Fibroblast of lung (primary cell): Measurements from ENCODE around the gene CIB1. TPM values are rescaled to one million over a fixed set of nuclear protein-coding genes. Genes with fewer than 3 reads are reported as not detected.

Experiments used
- DNase-seq, 2 donors: peaks; one replicate each; pipeline versions ENCODE4 v3.0.0 to v3.0.0-alpha.2; 2010; ENCODE audit warnings: low read depth in 2 of 2
- H2AFZ ChIP-seq: 2 replicates; pipeline ENCODE4 v1.5.1; 2012; ENCODE audit warnings: low read length, control low read depth, inconsistent platforms
- H3K27ac ChIP-seq: 2 replicates; pipeline ENCODE4 v1.5.1; 2011; ENCODE audit warnings: low read length, control low read depth; ENCODE audit not compliant: insufficient read depth
- H3K27me3 ChIP-seq: 2 replicates; pipeline ENCODE4 v1.5.1; 2011; ENCODE audit warnings: mild to moderate bottlenecking, low read length; ENCODE audit not compliant: control insufficient read depth, insufficient read depth
- H3K36me3 ChIP-seq: 2 replicates; pipeline ENCODE4 v1.5.1; 2011; ENCODE audit warnings: low read length; ENCODE audit not compliant: control insufficient read depth, insufficient read depth
- H3K4me1 ChIP-seq: 2 replicates; pipeline ENCODE4 v1.5.1; 2011; ENCODE audit warnings: low read length; ENCODE audit not compliant: control insufficient read depth, insufficient read depth; ENCODE audit errors: extremely low read depth
- H3K4me2 ChIP-seq: 2 replicates; pipeline ENCODE4 v1.5.1; 2011; ENCODE audit warnings: low read length, control low read depth; ENCODE audit not compliant: insufficient read depth; ENCODE audit errors: extremely low read depth
- H3K4me3 ChIP-seq, 4 experiments: fragments of 200-600 bp in 1 of 4; sonication (generic) in 1 of 4; replicated peaks in 1 of 4; 2 replicates each; pipeline ENCODE4 v1.5.1; 2011 to 2016; ENCODE audit warnings: low read length in 4 of 4, low read depth in 3 of 4, mild to moderate bottlenecking in 3 of 4, control low read depth in 2 of 4, inconsistent platforms in 1 of 4, mixed read lengths in 1 of 4; ENCODE audit not compliant: insufficient read depth in 1 of 4; ENCODE audit errors: control extremely low read depth in 1 of 4
- H3K79me2 ChIP-seq: 2 replicates; pipeline ENCODE4 v1.5.1; 2012; ENCODE audit warnings: mild to moderate bottlenecking, low read length, inconsistent platforms; ENCODE audit not compliant: control insufficient read depth, insufficient read depth
- H3K9ac ChIP-seq: 2 replicates; pipeline ENCODE4 v1.5.1; 2011; ENCODE audit warnings: mild to moderate bottlenecking, low read length, control low read depth; ENCODE audit not compliant: insufficient read depth
- H3K9me3 ChIP-seq: 2 replicates; pipeline ENCODE4 v1.5.1; 2012; ENCODE audit warnings: low read depth, low read length; ENCODE audit not compliant: control insufficient read depth, insufficient read depth
- H4K20me1 ChIP-seq: 2 replicates; pipeline ENCODE4 v1.5.1; 2011; ENCODE audit warnings: low read length; ENCODE audit not compliant: control insufficient read depth, insufficient read depth; ENCODE audit errors: extremely low read depth
- CTCF ChIP-seq, 2 donors: IDR thresholded peaks in 1 of 2; conservative IDR thresholded peaks in 1 of 2; 1 replicate in 1 of 2; 2 replicates in 1 of 2; pipeline ENCODE4 v1.5.1; 2011 to 2012; ENCODE audit warnings: low read length in 2 of 2, control low read depth in 1 of 2, inconsistent platforms in 1 of 2, low read depth in 1 of 2, mild to moderate bottlenecking in 1 of 2
- EZH2 ChIP-seq: IDR thresholded peaks from 2 replicates; pipeline ENCODE4 v1.5.1; 2012; ENCODE audit warnings: low read length, control low read depth, mild to moderate bottlenecking; ENCODE audit errors: missing control alignments
- polyA plus RNA-seq, 2 donors: library from polyadenylated mRNA; depleted of rRNA in 1 of 2; stranded (reverse) in 1 of 2; unstranded in 1 of 2; fragments of >200 nt; gene quantifications; 2 replicates each; pipeline ENCODE4 v1.2.1, GENCODE V29; 2011 to 2012; ENCODE audit warnings: missing spikeins in 1 of 2
- total RNA-seq: library from RNA; depleted of rRNA; stranded (reverse); fragments of >200 nt; gene quantifications from 2 replicates; pipeline ENCODE4 v1.2.1, GENCODE V29; 2014

The CIB1 gene
- total and polyA plus RNA-seq, 2 donors (not counting 1 experiment from before 2014, with no cell fraction given): 27.7 to 42.7 TPM

- H3K9ac ChIP-seq: no peak overlapping the region
- DNase-seq: no peak
- H3K27ac ChIP-seq: no peak overlapping the region
- H3K27me3 ChIP-seq: peaks cover 3% of the 10 kb centered on the region
- TF ChIP-seq CTCF (conservative IDR thresholded peaks at IDR 0.05 in 1 of 2, IDR thresholded peaks at IDR 0.05 in 1 of 2; ENCODE audit: low read depth in 1 of 2, low read length in 2 of 2): no peak
- no peak for TF ChIP-seq EZH2
- peaks cover 2% of the 10 kb centered on the region for H3K4me1 ChIP-seq
- H3K36me3 ChIP-seq: no peaks in the 10 kb centered on the region
- H3K4me3 ChIP-seq: no peak overlapping the region
- no peak overlapping the region for H2AFZ ChIP-seq
- H4K20me1 ChIP-seq: no peaks in the 10 kb centered on the region
- H3K9me3 ChIP-seq: no peaks in the 10 kb centered on the region
- H3K79me2 ChIP-seq: no peaks in the 10 kb centered on the region
- H3K4me2 ChIP-seq: no peak overlapping the region
Measured at GRCh38 chr15:90259524-90259923, 25.8 kb upstream of the CIB1 start.

- no peak for DNase-seq
- Histone ChIP-seq H3K4me2 (no peak overlapping the region), H3K27ac (no peak overlapping the region), H3K9ac (no peak overlapping the region), H3K27me3 (peaks cover 3% of the 10 kb centered on the region), H3K36me3 (no peaks in the 10 kb centered on the region), H3K79me2 (no peaks in the 10 kb centered on the region), H3K4me3 (no peak overlapping the region), H4K20me1 (no peaks in the 10 kb centered on the region), H3K9me3 (no peaks in the 10 kb centered on the region), H3K4me1 (no peaks in the 10 kb centered on the region), H2AFZ (no peak overlapping the region)
- TF ChIP-seq CTCF (conservative IDR thresholded peaks at IDR 0.05 in 1 of 2, IDR thresholded peaks at IDR 0.05 in 1 of 2; ENCODE audit: low read depth in 1 of 2, low read length in 2 of 2): no peak
- TF ChIP-seq EZH2: no peak
Measured at GRCh38 chr15:90257776-90258175, 24.0 kb upstream of the CIB1 start.

GRCh38 chr15:90249203-90249863 lies 15.6 kb upstream of the CIB1 start, which contains the start of gene TTLL13:
TSS of gene TTLL13 (plus strand) at chr15:90249556. CDS start at chr15:90250631, 1,075 bp downstream.
- H3K27me3 ChIP-seq: no peaks in the 10 kb centered on the region
- no peaks in the 10 kb centered on the region for H3K36me3 ChIP-seq
- peak within 1 kb of the TSS; percentile 66 to 77 (median 70) for H3K4me3 ChIP-seq
- DNase-seq: peak; percentile 75 to 81
- H3K9me3 ChIP-seq: no peaks in the 10 kb centered on the region
- TF ChIP-seq CTCF (conservative IDR thresholded peaks at IDR 0.05 in 1 of 2, IDR thresholded peaks at IDR 0.05 in 1 of 2; ENCODE audit: low read depth in 1 of 2, low read length in 2 of 2): no peak
- TF ChIP-seq EZH2: no peak
- peaks cover 4% of the 10 kb centered on the region for H3K4me1 ChIP-seq
- H3K9ac ChIP-seq: peak within 1 kb of the TSS; percentile 52
- peak within 1 kb of the TSS; percentile 92 for H3K4me2 ChIP-seq
- peak within 1 kb of the TSS; percentile 91 for H2AFZ ChIP-seq
- H3K79me2 ChIP-seq: no peaks in the 10 kb centered on the region
- H3K27ac ChIP-seq: peak within 1 kb of the TSS; percentile 34
- no peaks in the 10 kb centered on the region for H4K20me1 ChIP-seq
